ENCODE measurements around the gene OPTC.

The OPTC gene

GRCh38 chr1:203548892-203549291 lies 54.9 kb downstream of the OPTC start:
- H3K4me3 ChIP-seq (ENCODE audit: low read depth, low read length) = no peak overlapping the region
- TF ChIP-seq, protein P1, sequence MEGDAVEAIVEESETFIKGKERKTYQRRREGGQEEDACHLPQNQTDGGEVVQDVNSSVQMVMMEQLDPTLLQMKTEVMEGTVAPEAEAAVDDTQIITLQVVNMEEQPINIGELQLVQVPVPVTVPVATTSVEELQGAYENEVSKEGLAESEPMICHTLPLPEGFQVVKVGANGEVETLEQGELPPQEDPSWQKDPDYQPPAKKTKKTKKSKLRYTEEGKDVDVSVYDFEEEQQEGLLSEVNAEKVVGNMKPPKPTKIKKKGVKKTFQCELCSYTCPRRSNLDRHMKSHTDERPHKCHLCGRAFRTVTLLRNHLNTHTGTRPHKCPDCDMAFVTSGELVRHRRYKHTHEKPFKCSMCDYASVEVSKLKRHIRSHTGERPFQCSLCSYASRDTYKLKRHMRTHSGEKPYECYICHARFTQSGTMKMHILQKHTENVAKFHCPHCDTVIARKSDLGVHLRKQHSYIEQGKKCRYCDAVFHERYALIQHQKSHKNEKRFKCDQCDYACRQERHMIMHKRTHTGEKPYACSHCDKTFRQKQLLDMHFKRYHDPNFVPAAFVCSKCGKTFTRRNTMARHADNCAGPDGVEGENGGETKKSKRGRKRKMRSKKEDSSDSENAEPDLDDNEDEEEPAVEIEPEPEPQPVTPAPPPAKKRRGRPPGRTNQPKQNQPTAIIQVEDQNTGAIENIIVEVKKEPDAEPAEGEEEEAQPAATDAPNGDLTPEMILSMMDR (IDR thresholded peaks at IDR 0.05; ENCODE audit: low read depth, low read length) = no peak

DNA sequence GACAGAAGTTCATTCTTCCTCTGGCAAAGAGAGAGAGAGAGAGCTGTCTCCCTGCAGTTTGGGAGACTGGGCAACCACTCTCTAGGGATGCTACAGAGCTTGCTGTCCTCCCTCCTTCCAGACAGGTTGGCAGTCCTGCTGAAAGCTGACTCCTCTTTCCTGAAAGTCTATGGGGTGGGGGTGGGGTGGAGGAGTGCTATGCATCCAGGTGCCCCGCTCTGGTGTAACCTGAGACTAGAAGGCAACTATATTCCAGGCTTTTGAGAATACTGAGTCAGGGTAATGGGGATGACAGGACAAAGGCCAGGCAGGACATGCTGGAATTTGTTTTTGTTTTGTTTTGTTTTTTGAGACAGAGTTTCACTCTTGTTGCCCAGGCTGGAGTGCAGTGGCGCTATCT lies 55.4 kb downstream of the OPTC start:
- H3K4me3 ChIP-seq (ENCODE audit: low read depth, low read length) = no peak overlapping the region
- TF ChIP-seq, protein P1 (IDR thresholded peaks at IDR 0.05; ENCODE audit: low read depth, low read length) = no peak

DNA sequence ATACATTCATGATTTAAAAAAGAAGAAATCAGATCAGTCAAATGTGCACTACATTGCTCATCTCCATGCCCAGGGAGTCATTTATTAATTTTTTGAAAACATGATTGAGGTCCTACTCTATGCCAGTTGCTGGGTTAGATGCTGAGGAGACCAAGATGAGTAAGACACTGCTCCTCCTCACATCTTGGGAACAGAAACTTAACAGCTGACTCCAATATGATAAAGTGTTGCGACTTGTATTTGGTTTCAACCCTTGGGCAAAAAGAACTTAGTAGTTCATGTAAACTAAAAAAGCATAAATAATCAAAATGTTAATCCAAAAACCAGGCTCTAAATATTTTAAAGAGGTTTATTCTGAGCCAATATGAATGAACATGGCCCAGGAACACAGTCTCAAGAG lies 56.9 kb downstream of the OPTC start:
- TF ChIP-seq, protein P1 (IDR thresholded peaks at IDR 0.05; ENCODE audit: low read depth, low read length) = no peak
- H3K4me3 ChIP-seq (ENCODE audit: low read depth, low read length) = no peak overlapping the region

- TF ChIP-seq, protein P1 (IDR thresholded peaks at IDR 0.05; ENCODE audit: low read depth, low read length) = no peak
- H3K4me3 ChIP-seq (ENCODE audit: low read depth, low read length) = no peak overlapping the region
Measured at GRCh38 chr1:203551550-203551949, 57.6 kb downstream of the OPTC start.

- no peak overlapping the region for H3K4me3 ChIP-seq (ENCODE audit: low read depth, low read length)
- TF ChIP-seq, protein P1 (IDR thresholded peaks at IDR 0.05; ENCODE audit: low read depth, low read length) = no peak
Measured at GRCh38 chr1:203553496-203553895, 59.5 kb downstream of the OPTC start.

GRCh38 chr1:203554071-203554470 lies 60.1 kb downstream of the OPTC start:
- TF ChIP-seq, protein P1 (IDR thresholded peaks at IDR 0.05; ENCODE audit: low read depth, low read length) = no peak
- no peak overlapping the region for H3K4me3 ChIP-seq (ENCODE audit: low read depth, low read length)

GRCh38 chr1:203555076-203555475 lies 61.1 kb downstream of the OPTC start:
- TF ChIP-seq, protein P1 (IDR thresholded peaks at IDR 0.05; ENCODE audit: low read depth, low read length) = no peak
- H3K4me3 ChIP-seq (ENCODE audit: low read depth, low read length) = no peak overlapping the region
